HG03571 (cell line): ENCODE results near the gene TBX2.
"Not testable (repeated sequence)": the region's sequence is repeated elsewhere in the genome, so short reads cannot be mapped to it uniquely, and the experiment has no call there.

Source experiments
- ATAC-seq: cut with Tn5 transposase; IDR thresholded peaks from one replicate; pipeline ENCODE4 v1.9.1; 2021; ENCODE audit not compliant: unreplicated experiment

Gene TBX2

DNA sequence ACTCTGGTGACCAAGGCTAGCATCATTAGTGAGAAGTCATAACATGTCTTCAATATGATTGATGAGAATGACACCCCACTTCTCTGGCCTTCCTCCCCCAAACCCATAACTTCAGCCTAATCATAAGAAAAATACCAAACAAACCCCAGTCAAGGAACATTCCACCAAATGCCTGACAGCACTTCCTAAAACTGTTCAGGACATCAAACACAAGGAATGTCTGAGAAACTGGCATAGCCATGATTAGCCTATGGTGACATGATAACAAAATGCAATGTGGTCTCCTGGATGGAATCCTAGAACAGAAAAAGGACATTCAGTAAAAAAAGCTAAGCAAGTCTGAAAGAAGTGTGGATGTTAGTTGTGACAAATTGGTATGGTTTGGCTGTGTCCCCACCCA is 27.9 kb downstream of the TBX2 start:
- ATAC-seq = no peak

DNA sequence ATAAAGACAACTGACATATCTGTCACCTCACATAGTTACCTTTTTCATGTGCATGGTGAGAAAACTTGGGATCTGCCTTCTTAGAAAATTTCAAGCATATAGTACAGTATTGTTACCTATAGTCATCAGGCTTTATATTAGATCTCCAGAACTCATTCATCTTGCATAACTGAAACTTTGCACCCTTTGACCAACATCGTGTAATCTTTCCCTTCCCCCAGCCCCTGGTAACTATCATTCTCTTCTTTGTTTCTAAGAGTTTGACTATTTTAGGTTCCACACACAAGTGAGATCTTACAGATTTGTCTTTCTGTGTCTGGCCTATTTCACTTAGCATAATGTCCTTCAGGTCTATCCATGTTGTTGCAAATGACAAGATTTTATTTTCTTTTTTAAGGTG is 29.6 kb downstream of the TBX2 start:
- ATAC-seq = no peak

DNA sequence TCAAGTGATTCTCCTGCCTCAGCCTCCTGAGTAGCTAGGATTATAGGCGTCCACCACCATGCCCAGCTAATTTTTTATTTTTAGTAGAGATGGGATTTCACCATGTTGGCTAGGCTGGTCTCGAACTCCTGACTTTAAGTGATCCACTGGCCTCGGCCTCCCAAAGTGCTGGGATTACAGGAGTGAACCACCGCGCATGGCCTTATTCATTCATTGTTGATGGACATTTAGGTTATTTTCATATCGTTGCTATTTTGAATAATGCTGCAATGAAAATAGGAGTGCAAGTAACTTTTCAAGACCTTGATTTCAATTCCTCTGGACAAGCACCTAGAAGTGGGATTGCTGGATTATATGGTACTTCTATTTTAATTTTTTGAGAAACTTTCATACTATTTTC is 30.2 kb downstream of the TBX2 start:
- not testable (repeated sequence) for ATAC-seq

DNA sequence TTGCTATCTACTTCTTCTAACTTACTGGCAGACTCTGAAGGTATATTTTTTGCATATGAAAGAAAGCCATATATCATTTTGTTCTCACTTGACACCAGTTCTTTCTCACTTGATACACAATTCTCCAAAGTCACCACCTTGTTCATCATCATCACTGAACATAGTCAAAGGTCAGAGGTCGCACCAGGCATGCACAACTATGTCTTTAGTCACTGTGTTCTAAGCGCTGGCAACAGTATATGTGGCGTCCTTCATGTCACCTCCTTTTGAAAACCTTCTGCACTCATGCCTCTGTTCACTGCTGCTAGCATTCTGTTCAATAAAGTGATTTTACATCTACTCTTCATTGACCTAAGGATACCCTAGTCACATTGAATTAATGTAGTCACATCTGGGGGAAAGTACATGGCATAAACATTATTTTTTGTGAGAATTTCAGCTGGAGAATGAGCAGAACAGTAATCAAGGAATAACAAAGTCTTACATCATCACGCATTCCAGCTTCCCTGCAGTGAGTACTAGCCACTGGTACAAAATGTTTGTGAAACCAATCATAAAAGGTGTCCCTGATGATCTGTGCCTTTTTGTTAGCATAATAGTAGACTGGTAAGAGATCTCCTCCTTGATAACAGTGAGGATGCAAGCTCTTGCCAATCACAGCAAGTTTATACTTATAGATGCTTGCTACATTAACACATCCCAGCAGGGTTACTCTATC is 32.1 kb downstream of the TBX2 start:
- no peak for ATAC-seq

DNA sequence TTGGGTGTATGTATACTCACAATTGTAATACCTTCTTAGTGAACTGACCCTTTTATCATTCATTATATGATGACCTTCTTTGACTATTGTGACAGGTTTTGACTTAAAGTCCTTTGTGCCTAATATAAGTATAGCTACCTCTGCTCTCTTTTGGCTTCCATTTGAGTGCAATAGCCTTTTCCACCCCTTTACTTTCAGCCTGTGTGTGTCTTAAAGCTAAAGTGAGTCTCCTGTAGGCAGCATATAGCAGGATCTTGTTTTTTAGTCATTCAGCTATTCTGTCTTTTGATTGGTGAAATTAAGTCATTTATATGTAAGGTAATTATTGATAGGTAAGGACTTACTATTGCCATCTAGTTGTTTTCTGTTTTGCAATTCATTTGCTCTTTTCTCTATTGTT is 36.6 kb downstream of the TBX2 start:
- no peak for ATAC-seq

GRCh38 chr17:61436995-61437704 is 37.5 kb downstream of the TBX2 start:
- no peak for ATAC-seq

GRCh38 chr17:61440697-61441096 is 41.1 kb downstream of the TBX2 start:
- ATAC-seq = no peak

GRCh38 chr17:61441507-61441906 is 41.9 kb downstream of the TBX2 start:
- not testable (repeated sequence) for ATAC-seq

DNA sequence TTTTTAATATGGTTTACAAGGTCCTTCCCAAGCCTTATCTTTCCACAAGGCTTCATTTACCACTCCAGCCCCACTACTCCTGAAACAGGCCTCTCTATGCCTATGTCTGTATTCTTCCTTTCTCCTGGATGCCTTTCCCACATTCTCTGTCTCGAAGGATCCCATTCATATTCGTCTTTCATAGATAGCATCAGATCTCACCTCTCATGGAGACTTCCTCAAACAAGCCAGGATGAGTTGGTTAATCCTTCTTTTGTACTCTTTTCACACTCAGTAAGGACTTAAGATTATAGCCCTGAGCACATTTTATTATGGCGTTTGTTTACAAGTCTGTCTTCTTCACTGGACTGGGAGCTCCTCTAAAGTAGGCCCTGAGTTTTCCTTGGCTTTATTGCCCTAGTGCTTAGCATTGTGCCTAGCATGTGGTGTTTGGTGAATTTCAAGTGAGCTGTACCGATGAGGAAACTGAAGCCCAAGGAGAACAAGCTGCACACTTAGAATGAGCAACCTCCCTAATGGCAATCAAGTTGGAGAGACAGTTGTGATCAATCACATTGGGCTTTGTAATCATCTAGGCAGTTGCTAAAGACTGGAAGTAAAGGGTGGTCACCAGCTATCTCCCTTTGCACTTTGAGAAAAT is 42.6 kb downstream of the TBX2 start:
- no peak for ATAC-seq

GRCh38 chr17:61442878-61443474 is 43.3 kb downstream of the TBX2 start:
- ATAC-seq = no peak

DNA sequence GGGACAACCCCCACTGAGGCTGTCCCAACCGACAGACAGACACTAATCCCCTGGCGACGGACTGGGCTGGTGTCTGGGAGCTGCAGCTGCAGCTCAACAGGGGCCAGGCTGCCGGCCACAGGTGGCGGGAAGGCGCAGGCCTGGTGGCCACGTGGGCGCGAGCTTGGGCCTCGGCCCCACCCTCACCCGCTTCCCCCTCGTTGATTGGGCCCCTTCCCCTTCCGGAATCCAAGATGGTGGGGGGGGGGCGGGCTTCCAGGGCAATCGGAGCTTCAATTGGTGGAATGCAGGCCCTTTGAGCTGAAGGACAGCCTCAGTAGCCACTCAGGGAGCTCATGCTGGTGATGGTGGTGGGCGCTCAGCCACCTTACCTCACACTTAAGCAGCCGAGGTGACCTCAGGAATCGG is 43.8 kb downstream of the TBX2 start:
- no peak for ATAC-seq

- no peak for ATAC-seq
Observed at GRCh38 chr17:61444075-61444474, 44.4 kb downstream of the TBX2 start.

GRCh38 chr17:61444831-61445230 is 45.2 kb downstream of the TBX2 start:
- no peak for ATAC-seq

GRCh38 chr17:61447358-61447757 is 47.7 kb downstream of the TBX2 start:
- no peak for ATAC-seq

GRCh38 chr17:61448042-61448441 is 48.4 kb downstream of the TBX2 start:
- ATAC-seq = no peak

- not testable (repeated sequence) for ATAC-seq
Observed at GRCh38 chr17:61449140-61449539, 49.5 kb downstream of the TBX2 start.

DNA sequence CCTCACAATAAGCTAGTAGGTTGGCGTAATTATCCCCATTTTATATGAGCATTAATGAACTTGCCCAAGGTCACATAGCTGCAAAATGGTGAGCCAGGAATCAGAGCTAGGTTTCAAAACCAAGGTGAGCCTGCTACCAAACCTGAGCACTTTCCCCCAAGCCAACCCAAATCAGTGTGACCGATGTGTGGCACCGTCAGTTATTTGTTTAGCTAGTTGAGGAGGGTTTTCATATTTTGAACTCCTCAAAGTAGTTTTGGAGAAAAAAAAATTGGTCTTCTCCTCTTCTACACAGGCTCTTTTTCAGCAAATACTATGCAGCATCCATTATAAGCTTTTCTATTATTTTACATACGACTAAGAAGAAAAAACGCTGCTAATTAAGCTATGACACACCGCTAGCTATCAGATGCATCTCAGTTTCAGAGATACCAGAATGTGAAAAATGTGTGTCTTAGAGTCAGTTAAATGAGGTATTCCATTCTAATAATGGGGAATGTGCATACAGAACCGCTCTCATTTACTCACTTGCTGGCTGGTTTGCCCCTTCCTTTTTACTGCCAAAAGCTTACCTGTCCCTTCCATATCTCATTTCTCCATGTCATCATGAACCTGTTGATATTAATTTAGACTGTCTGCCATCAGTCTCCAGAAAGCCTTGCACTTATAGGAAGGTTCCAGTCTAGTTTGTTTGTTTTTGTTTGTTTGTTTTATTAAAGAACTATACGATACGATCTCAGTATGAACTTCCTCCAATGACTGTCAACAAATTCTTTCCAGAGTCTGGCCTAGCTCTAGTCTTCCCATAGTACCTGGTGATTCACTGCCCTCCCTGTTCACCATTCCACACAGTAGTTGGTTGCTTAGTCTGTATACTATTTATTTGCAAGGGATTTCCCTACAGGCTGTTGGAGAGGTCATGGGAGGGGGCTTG is 50.3 kb downstream of the TBX2 start:
- ATAC-seq = no peak

GRCh38 chr17:61450641-61451537 is 51.2 kb downstream of the TBX2 start:
- no peak for ATAC-seq

DNA sequence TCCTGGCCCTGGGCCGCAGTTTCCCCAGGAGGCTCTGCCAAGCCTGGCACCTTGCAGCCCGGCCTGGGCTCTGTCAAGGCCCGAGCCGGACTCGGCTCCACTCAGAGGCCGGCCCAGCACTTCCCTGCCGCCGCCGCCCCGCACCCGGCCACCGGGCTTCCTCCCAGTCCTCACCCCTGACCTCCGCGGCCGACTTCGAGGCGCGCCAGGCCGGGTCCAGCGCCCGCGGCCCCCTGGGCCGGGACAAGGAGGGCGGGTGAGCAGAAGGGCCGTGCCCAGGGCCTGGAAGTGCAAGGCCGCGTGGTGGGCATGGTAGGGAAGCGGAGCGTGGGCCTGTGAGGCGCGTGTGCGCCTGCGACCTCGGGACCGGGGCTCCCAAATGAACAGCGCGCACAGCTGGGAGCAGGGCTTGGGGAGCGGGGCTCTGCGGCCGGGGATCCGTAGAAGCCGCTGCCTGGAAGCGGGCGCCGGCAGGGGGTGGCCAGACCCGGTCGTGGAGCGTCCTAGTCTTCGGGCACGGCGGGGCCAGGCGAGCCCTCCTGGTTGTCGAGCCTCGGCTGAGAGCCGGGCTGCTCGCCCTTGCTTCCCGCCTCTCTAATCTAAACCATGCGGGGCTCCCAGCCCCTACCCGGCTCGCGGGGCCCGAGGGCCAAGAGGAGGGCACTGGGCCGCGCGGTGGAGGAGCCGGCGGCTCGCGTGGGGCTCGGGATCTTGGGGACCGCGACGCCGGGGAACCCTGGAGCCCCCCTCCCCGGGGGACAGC is 52.1 kb downstream of the TBX2 start:
- no peak for ATAC-seq
